HG02610 (cell line): ENCODE data around the gene ASB1.

ENCODE experiments used
- ATAC-seq: cut with Tn5 transposase; IDR thresholded peaks from one replicate; pipeline ENCODE4 v1.9.1; 2021; ENCODE audit warnings: mild to moderate bottlenecking, moderate library complexity; ENCODE audit not compliant: unreplicated experiment

The ASB1 gene

DNA sequence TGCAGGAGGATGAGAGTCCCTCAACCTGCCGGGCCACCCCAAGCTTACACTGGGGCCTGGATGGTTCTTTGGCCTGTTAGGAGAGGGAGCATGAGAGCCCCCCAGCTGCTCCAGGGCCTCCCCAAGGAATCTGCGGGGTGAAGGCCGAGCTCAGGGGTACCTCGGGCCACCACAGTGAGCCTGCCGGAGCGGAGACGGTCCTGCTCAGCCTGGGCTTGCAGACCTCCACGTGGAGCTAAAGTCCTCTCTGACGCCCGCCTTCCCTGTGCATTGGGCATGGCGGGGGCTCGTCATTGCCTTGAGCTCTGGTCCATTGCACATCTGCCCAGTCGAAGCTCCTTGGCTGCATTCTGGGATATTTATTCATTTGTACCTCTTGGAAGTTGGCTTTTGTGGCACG is 62.7 kb downstream of the ASB1 start:
- no peak for ATAC-seq

DNA sequence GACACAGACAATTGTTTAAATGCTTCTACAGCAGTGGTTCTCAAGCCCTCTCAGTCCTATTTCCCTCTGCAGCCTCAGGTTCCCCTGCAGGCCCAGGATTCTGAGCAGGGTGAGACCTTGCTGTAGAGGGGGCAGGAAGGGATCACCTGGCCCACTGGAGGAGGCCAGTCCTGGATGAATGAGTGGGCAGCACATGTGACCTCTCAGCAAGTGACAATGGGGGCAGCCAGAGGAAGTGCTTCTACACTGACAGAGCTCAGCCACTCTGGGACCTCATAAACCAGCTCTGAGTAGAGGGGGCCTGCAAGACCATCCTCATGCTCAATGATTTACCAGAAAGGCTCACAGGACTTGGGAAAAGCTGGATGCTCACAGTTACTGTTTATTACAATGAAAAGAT is 63.2 kb downstream of the ASB1 start:
- no peak for ATAC-seq

DNA sequence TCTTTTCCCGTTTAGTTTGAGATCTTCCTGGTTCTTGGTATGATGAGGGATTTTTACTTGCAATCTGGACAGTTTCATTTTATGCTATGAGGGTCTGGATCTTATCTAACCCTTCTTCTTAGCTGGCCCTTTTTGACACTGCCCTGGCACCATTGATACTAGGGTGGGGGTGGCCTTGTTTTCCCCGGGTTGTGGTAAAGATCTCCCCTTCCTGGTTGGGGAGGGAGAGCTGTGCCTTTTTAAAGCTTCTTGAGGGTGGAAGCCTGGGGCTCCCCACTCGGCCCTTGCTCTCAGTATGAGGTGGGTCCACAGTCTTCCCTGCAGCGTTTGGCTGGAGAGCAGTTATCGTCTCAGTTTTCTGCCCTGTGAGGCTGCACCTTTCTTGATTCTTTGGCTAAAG is 66.1 kb downstream of the ASB1 start:
- ATAC-seq = no peak

DNA sequence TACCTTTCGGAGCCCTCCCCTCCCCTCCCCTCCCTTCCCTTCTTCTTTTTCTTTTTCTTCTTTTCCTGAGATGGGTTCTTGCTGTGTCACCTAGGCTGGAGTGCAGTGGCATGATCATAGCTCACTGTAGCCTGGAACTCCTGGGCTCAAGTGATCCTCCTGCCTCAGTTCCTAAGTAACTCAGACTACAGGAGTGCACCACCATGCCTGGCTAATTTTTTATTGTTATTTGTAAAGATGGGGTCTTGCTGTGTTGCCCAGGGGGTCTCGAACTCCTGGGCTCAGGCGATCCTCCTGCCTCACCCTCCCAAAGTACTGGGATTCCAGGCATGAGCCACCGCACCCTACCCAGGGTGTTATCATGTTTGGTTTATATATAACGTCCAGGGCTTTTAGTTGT is 66.7 kb downstream of the ASB1 start:
- ATAC-seq = no peak

DNA sequence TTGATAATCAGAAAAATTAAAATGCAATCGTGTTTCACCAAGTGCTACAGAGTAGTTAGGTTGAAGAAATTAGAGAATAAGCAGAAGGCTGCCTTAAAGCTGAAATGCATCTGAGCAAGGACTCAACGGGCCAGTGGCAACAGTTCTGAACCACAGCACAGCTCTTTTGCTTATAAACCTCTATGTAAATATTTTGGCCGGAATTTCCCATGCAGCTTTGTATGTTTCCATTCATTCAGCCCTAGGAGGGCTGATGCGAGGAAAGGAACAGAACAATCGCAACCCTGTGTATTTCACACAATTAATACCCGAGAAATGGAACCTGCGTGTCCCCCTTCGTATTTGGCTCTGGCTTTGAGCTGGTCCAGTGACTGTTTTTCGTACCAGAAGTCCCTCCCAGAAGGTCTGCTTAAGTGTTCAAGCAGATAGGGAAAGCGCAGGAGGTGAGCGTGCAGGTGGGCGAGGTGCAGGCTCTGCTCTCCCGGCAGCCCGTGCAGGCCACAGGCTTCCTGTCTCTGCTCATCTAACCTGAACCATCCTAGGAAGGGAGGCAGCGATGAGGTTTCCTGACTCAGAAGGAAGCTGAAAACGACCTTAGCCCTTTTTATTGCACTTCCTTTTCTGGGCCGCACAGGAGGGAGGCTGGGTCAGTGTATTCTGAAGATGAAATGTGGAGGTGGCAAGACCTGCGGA is 67.3 kb downstream of the ASB1 start:
- no peak for ATAC-seq

DNA sequence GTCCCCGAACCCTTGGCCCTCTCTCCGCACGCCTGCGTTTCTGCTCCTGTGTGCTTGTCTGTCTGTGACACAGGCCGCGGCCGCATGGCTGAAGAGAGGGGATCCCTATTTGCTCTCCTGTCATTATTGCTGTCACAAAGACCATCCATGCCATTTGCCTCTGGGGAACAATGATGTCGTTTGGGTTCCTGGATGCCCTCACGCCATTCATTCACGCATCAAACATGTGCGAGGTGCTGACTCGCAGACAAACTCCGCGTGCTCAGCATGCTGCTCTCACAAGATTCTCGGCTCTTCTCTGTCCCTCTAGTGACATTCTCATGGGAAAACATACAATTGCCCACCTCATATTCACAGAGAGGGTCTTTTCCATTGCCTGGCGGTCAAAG is 67.8 kb downstream of the ASB1 start:
- ATAC-seq = no peak

DNA sequence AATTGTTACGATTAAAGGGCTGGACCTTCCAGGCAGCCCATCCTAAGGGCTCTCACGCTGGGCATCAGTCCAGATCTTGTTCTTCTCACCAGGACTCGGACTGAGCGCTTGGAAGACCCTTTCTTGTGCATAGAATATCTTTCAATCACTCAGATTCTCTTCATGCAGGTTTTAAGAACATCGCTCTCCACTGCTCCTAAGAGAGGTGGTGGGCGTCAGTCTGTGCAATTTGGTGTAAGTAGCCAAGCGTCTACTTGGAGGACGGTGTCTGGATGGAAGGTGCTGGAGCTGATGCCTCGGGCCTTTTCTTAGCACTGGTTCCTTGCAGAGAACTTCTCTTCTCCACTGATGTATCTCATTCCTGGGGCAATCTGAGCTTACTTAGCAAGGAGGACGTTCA is 68.7 kb downstream of the ASB1 start:
- no peak for ATAC-seq

DNA sequence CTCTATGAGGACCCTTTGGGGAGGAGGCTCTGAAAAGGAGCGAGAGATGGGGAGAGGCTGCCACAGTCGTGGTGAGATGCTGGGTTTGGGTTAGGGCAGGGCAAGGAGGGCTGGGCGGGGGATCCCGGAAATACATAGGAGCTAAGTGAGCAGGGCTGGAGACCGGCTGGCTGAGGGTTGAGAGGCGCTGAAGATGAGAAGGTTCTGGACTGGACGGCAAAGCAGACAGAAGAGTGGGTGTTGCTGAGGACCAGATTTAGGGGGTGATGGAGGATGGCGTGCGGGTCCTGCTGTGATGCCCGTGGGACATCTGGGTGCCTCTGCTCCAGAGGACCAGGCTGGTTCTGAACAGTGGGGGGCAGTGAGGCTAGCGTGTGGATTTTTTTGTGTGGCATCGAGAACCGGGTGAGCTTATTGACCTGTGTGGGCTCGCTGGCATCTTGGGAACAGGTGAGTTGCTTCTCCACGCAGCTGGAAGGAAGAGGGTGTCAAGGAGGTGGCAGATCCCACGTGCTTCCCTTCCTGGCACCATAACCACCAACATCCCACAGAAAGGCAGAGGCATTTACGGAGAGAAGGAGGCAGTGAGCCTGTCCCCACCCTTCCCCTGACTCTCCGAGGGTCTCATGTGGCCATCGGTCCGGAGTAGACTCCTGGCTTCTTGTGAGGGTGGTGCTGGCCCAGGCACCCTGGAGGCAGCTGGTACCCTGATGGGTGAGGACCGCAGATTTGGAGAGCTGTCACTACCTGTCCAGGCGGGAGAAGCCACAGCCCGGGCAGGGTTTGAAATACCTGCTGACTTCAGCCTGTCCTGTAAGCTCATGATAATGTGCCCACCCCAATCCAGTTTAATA is 70.3 kb downstream of the ASB1 start:
- ATAC-seq = no peak

DNA sequence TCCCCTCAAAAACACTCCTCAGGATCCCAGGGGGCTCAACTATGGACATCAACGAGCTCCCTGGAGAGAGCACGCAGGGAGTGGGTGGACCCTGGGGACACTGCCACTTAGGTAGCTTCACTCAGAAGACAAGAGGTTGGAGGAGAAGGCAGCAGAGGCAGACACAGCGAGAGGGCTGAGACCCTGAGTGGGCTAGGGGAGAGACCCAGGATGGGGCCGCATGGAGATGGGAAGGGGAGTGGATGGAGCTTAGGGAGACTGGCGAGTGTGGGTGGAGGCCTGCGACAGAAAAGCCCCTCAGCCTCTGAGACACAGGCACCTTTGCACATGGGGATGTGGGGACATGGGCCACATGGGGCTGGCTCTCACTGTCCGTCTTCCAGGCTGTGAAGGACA is 70.9 kb downstream of the ASB1 start:
- ATAC-seq = no peak

DNA sequence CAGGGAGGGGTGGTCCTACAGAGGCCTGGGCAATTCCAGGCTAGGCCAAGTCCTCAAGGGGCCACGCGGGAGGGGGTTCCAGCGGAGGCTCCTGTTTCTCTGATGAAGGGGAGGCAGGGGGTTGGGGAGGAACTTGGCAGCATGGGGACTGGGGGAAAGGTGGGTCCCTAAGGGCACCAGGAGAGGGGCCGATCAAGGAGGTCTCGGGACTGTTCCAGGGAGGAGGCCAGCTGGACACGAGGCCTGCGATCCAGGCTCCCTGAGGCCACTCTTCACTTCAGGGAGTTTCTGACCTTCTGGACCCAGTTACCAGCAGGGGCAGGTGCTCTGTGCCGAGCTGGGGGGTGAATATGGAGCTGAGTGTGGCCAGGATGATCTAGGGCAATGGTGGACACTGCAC is 71.5 kb downstream of the ASB1 start:
- no peak for ATAC-seq

DNA sequence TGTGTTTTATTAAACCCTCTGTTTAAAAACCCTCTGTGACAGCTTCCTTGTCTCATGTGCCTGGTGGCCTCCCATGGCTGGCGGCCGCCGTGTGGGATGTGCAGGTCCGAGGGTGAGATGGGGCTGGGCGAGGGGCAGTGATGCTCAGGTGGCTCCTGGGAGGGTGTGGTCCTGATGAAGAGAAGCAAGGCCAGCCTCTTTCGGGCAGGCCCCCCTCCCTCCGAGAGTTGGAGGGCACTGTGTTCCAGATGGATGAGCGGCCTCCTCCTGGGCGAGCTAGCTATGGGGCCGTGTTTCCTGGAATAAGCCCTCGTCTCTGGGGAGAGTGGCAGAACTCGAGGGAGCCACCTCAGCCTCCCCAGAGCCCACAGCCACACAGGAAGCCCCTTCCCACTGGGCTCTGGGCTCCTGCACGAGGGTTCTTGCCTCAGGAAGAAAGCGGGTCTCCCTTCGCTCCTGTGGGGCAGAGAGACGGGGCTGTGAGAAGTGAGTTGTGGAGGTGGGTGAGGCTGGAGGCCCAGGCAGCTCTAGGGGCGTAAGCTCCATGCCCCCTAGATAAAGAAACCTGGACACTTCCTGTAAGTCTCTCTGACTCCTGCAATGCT is 72.1 kb downstream of the ASB1 start:
- no peak for ATAC-seq

DNA sequence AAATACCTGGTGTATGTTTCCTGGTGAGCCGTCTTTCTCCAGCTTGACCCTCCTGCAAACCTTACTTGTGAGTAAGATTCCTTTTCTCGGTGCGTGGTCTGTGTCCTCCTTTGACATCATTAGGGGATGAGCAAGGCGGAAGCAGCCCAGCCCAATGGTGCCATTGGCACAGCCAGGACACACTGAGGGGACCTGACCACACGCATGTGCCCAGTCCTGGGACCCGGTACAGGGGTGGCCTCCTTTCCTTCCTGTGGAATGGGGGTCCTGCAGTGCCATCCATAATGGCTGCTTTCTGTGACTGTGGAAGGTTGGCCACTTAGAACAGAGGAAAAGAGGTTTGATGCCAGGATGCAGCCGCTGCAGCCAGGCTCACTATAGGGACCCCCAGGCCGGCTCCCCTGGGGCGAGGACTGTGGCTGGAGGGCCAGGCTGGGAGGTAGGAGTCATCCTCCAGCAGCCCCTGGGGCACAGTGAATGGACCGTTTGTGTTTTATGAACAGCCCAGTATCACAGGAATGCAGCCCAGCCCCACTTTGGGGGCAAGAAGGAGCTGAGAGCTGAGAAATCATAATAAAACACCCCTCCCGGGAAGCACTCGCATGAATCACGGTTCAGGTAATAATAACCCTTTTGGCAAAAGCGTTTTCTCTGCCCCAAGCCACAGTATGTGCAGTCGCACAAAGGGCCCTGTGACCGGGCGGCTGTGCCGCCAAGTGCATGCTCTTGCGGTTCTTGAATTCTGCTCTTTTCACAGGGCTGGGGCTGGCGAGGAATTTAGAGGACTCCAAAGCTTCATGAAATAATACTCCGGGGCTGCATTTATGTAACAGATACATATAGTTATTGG is 73.2 kb downstream of the ASB1 start:
- no peak for ATAC-seq

DNA sequence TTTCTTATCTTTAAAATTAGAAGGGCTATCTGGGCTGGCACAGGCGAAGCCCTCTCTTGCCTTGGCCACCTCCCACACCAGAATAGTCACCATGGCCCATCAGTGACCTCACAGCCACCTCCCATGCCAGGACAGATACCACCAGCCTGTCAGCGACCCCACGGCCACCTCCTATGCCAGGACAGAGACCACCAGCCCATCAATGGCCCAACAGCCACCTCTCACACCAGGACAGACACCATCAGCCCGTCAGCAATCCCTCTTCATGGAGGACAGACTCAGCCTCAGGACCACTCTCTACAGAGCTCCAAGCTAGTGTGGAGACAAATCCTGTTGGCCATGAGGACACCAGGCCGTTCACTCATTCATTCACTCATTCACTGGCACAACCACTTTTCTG is 74.6 kb downstream of the ASB1 start:
- no peak for ATAC-seq
